Ectodermal cell (in vitro differentiated cells): ENCODE results near the gene CORO7.

Experiments used
- H3K27ac ChIP-seq: 2 replicates; pipeline ENCODE4 v1.7.0; 2013; ENCODE audit warnings: mild to moderate bottlenecking, low read depth, low read length; ENCODE audit not compliant: insufficient read depth, poor library complexity, severe bottlenecking
- H3K27me3 ChIP-seq: 2 replicates; pipeline ENCODE4 v1.7.0; 2013; ENCODE audit warnings: mild to moderate bottlenecking, low read length; ENCODE audit not compliant: insufficient read depth, control insufficient read depth, poor library complexity, severe bottlenecking
- H3K36me3 ChIP-seq: one replicate; pipeline ENCODE4 v1.7.0; 2013; ENCODE audit warnings: low read length; ENCODE audit not compliant: control insufficient read depth, insufficient read depth
- H3K4me1 ChIP-seq: one replicate; pipeline ENCODE4 v1.7.0; 2013; ENCODE audit warnings: low read length; ENCODE audit not compliant: control insufficient read depth, insufficient read depth
- H3K4me3 ChIP-seq: 2 replicates; pipeline ENCODE4 v1.7.0; 2013; ENCODE audit warnings: low read depth, low read length, control low read depth; ENCODE audit not compliant: insufficient read depth
- H3K9me3 ChIP-seq: 2 replicates; pipeline ENCODE4 v1.7.0; 2013; ENCODE audit warnings: mild to moderate bottlenecking, low read length, moderate library complexity; ENCODE audit not compliant: control insufficient read depth
- WGBS, 2 experiments: methylation state at CpG; one replicate each; pipeline ENCODE4 v1.1.7; 2013; ENCODE audit warnings: missing lambda C conversion rate in 2 of 2; 5-methylcytosine and 5-hydroxymethylcytosine counted together

Gene CORO7

GRCh38 chr16:4426722-4427372, 10.5 kb upstream of the CORO7 start:
- 91 to 95% methylated on average over 10 to 11 of the region's 12 CpGs for WGBS, 2 experiments
- Histone ChIP-seq H3K27me3 (no peaks in the 10 kb centered on the region), H3K4me3 (peak overlapping the region; percentile 98), H3K27ac (no peak overlapping the region), H3K4me1 (peaks cover 7% of the 10 kb centered on the region), H3K36me3 (no peaks in the 10 kb centered on the region), H3K9me3 (no peaks in the 10 kb centered on the region)

- H3K9me3 ChIP-seq = no peaks in the 10 kb centered on the region
- peak overlapping the region; percentile 98 for H3K4me3 ChIP-seq
- H3K27me3 ChIP-seq = no peaks in the 10 kb centered on the region
- WGBS, 2 experiments = 3 to 5% methylated on average over 31 of the region's 31 CpGs
- H3K4me1 ChIP-seq = peaks cover 7% of the 10 kb centered on the region
- H3K27ac ChIP-seq = peak overlapping the region; percentile 39
- no peaks in the 10 kb centered on the region for H3K36me3 ChIP-seq
Measured at GRCh38 chr16:4426021-4426684, 9.8 kb upstream of the CORO7 start.

- 0% methylated on average over 68 of the region's 68 CpGs for WGBS, 2 experiments
- peak within 1 kb of the TSS; percentile 98 for H3K4me3 ChIP-seq
- H3K36me3 ChIP-seq = no peaks in the 10 kb centered on the region
- peaks cover 7% of the 10 kb centered on the region for H3K4me1 ChIP-seq
- peak within 1 kb of the TSS; percentile 39 for H3K27ac ChIP-seq
- no peaks in the 10 kb centered on the region for H3K9me3 ChIP-seq
- no peaks in the 10 kb centered on the region for H3K27me3 ChIP-seq
Measured at GRCh38 chr16:4425378-4426020, 9.1 kb upstream of the CORO7 start, which contains the start of gene DNAJA3. DNAJA3 (plus strand) TSS chr16:4425868; CDS start chr16:4425882, 14 bp downstream.

GRCh38 chr16:4420505-4421105, 4.2 kb upstream of the CORO7 start:
- no peak overlapping the region for H3K4me3 ChIP-seq
- H3K27ac ChIP-seq = no peak overlapping the region
- no peaks in the 10 kb centered on the region for H3K4me1 ChIP-seq
- H3K9me3 ChIP-seq = no peaks in the 10 kb centered on the region
- H3K36me3 ChIP-seq = no peaks in the 10 kb centered on the region
- WGBS, 2 experiments = 85 to 90% methylated on average over 8 of the region's 8 CpGs
- H3K27me3 ChIP-seq = peaks cover 16% of the 10 kb centered on the region

- 86 to 87% methylated on average over 7 of the region's 7 CpGs for WGBS, 2 experiments
- Histone ChIP-seq H3K36me3 (no peaks in the 10 kb centered on the region), H3K27ac (no peak overlapping the region), H3K4me3 (no peak overlapping the region), H3K4me1 (no peaks in the 10 kb centered on the region), H3K9me3 (no peaks in the 10 kb centered on the region), H3K27me3 (peaks cover 23% of the 10 kb centered on the region)
Measured at GRCh38 chr16:4419402-4419959, 3.1 kb upstream of the CORO7 start.

GRCh38 chr16:4415538-4416199, 727 bp downstream of the CORO7 start:
- Histone ChIP-seq H3K4me1 (no peaks in the 10 kb centered on the region), H3K9me3 (no peaks in the 10 kb centered on the region), H3K27ac (no peak overlapping the region), H3K36me3 (no peaks in the 10 kb centered on the region), H3K4me3 (peak overlapping the region; percentile 66), H3K27me3 (peaks cover 23% of the 10 kb centered on the region)
- 7 to 8% methylated on average over 44 of the region's 44 CpGs for WGBS, 2 experiments

- 92 to 95% methylated on average over 7 of the region's 7 CpGs for WGBS, 2 experiments
- no peak overlapping the region for H3K27ac ChIP-seq
- H3K4me1 ChIP-seq = no peaks in the 10 kb centered on the region
- no peaks in the 10 kb centered on the region for H3K9me3 ChIP-seq
- H3K27me3 ChIP-seq = peaks cover 23% of the 10 kb centered on the region
- no peak overlapping the region for H3K4me3 ChIP-seq
- H3K36me3 ChIP-seq = no peaks in the 10 kb centered on the region
Measured at GRCh38 chr16:4414187-4414917, 2.0 kb downstream of the CORO7 start.

GRCh38 chr16:4412854-4413253, 3.5 kb downstream of the CORO7 start:
- no peak overlapping the region for H3K27ac ChIP-seq

GRCh38 chr16:4412159-4412558, 4.2 kb downstream of the CORO7 start:
- 92 to 96% methylated on average over 8 of the region's 8 CpGs for WGBS, 2 experiments
- H3K27ac ChIP-seq = no peak overlapping the region
- peaks cover 17% of the 10 kb centered on the region for H3K27me3 ChIP-seq
- no peaks in the 10 kb centered on the region for H3K36me3 ChIP-seq
- no peaks in the 10 kb centered on the region for H3K9me3 ChIP-seq
- no peak overlapping the region for H3K4me3 ChIP-seq
- H3K4me1 ChIP-seq = no peaks in the 10 kb centered on the region

More at GRCh38 chr16:4412854-4413253, 3.5 kb downstream of the CORO7 start:
- peaks cover 23% of the 10 kb centered on the region for H3K27me3 ChIP-seq
- H3K9me3 ChIP-seq = no peaks in the 10 kb centered on the region
- WGBS, 2 experiments = 94 to 97% methylated on average over 4 of the region's 4 CpGs
- no peaks in the 10 kb centered on the region for H3K36me3 ChIP-seq
- H3K4me1 ChIP-seq = no peaks in the 10 kb centered on the region
- H3K4me3 ChIP-seq = no peak overlapping the region
